PC-9 (cell line): Measurements from ENCODE around the gene MAGEB4. TPM values are rescaled to one million over a fixed set of nuclear protein-coding genes. Genes with fewer than 3 reads are reported as not detected.

ENCODE experiments used
- BruUV-seq: library from RNA; stranded (reverse); fragments of 400-500 nt; replicated peaks from 2 replicates; lab custom pipeline; 2021; lab: Mats Ljungman, UMichigan
- CTCF ChIA-PET: fragments of 300-600 bp; sonication (Branson Sonifier 250); formaldehyde crosslinking; loops from one replicate; lab custom pipeline; 2022; ENCODE audit warnings: antibody characterized with exemption; lab: Charles Lee
- POLR2A ChIA-PET: fragments of 300-600 bp; sonication (Branson Sonifier 250); formaldehyde crosslinking; loops from one replicate; lab custom pipeline; 2022; ENCODE audit warnings: antibody characterized with exemption; ENCODE audit not compliant: unreplicated experiment; lab: Charles Lee
- DNase-seq, 2 experiments: peaks; one replicate each; pipeline versions ENCODE4 v3.0.0 to v3.0.0-alpha.2; 2015 to 2022; ENCODE audit warnings: mixed read lengths in 1 of 2
- H2AFZ ChIP-seq: fragments of 200-600 bp; sonication (generic); 2 replicates; pipeline ENCODE4 v1.8.1; 2017; ENCODE audit warnings: antibody characterized with exemption
- H3F3A ChIP-seq: fragments of 200-600 bp; sonication (generic); 2 replicates; pipeline ENCODE4 v1.8.1; 2017; ENCODE audit warnings: antibody characterized with exemption, mild to moderate bottlenecking, low read depth; ENCODE audit not compliant: insufficient read depth
- H3K27ac ChIP-seq: fragments of 200-600 bp; sonication (generic); 2 replicates; pipeline ENCODE4 v1.6.1; 2016; ENCODE audit warnings: mixed run types
- H3K27me3 ChIP-seq: fragments of 200-600 bp; sonication (generic); 2 replicates; pipeline ENCODE4 v1.6.1; 2016; ENCODE audit warnings: low read depth, mixed run types; ENCODE audit not compliant: insufficient read depth
- H3K36me3 ChIP-seq: fragments of 200-600 bp; sonication (generic); 2 replicates; pipeline ENCODE4 v1.6.1; 2016; ENCODE audit warnings: low read depth, mixed run types
- H3K4me1 ChIP-seq: fragments of 200-600 bp; sonication (generic); replicated peaks from 2 replicates; pipeline ENCODE4 v1.6.1; 2016; ENCODE audit warnings: mixed run types; ENCODE audit not compliant: insufficient read depth
- H3K4me2 ChIP-seq: fragments of 200-600 bp; sonication (generic); 2 replicates; pipeline ENCODE4 v1.6.1; 2017; ENCODE audit warnings: mixed run types
- H3K4me3 ChIP-seq: fragments of 200-600 bp; sonication (generic); 2 replicates; pipeline ENCODE4 v1.6.1; 2016; ENCODE audit warnings: mixed run types
- H3K79me2 ChIP-seq: fragments of 200-600 bp; sonication (generic); 2 replicates; pipeline ENCODE4 v1.6.1; 2017; ENCODE audit warnings: low read depth, mixed run types
- H3K9me2 ChIP-seq: fragments of 200-600 bp; sonication (generic); 2 replicates; pipeline ENCODE4 v1.8.1; 2017; ENCODE audit warnings: mild to moderate bottlenecking; ENCODE audit not compliant: insufficient read depth
- H3K9me3 ChIP-seq: fragments of 200-600 bp; sonication (generic); 2 replicates; pipeline ENCODE4 v1.8.1; 2016; ENCODE audit warnings: low read depth; ENCODE audit not compliant: insufficient read depth
- H4K20me1 ChIP-seq: fragments of 200-600 bp; sonication (generic); 2 replicates; pipeline ENCODE4 v1.8.1; 2017; ENCODE audit not compliant: insufficient read depth
- CTCF ChIP-seq: fragments of 200-600 bp; sonication (generic); conservative IDR thresholded peaks from 2 replicates; pipeline ENCODE4 v1.6.1; 2017; ENCODE audit warnings: mixed run types, antibody characterized with exemption, mild to moderate bottlenecking, moderate library complexity
- EZH2 ChIP-seq: fragments of 200-600 bp; sonication (generic); IDR thresholded peaks from 2 replicates; pipeline ENCODE4 v1.8.0; 2017; ENCODE audit warnings: antibody characterized with exemption, low read depth
- intact Hi-C: fragments of 100-400 bp; cut with micrococcal nuclease; formaldehyde crosslinking; loops from one replicate; pipeline ENCODE4 v1.10.0; 2022; ENCODE audit not compliant: unreplicated experiment
- total RNA-seq: library from RNA; stranded (reverse); gene quantifications from 2 replicates; pipeline ENCODE4 v1.2.3, GENCODE V29; 2021

MAGEB4 gene
- total RNA-seq, 1 experiment from 2014 or later, result not detected

DNA sequence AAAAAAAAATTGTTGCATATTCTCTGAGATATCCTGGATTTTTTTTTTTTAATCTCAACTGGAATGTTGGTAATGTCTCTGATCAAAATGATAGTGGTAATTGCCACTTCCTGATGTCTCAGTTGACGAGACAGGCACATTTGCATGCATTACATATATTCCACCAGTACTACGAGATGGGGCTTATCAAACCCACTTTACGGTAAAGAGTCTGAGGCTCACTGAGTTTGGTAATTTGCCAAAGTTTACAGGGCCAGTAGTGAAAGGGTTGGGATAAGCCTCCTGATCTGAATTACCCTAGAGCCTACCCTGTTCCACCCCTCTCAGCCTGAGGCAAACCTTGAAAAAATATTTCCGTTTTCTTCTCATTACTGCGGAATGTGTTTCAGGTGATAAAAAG is 21.1 kb upstream of the MAGEB4 start:
- intact Hi-C loops, result no loop called here
- Histone ChIP-seq H3K36me3 (no peaks in the 10 kb centered on the region), H3K4me2 (no peak overlapping the region), H4K20me1 (no peaks in the 10 kb centered on the region), H3K9me3 (no peaks in the 10 kb centered on the region), H3K4me1 (no peaks in the 10 kb centered on the region), H3K79me2 (no peaks in the 10 kb centered on the region), H2AFZ (no peak overlapping the region), H3K27me3 (no peaks in the 10 kb centered on the region), H3K27ac (no peak overlapping the region), H3K9me2 (no peaks in the 10 kb centered on the region), H3K4me3 (no peak overlapping the region), H3F3A (no peaks in the 10 kb centered on the region)
- DNase-seq, result no peak
- no TSS peak for BruUV-seq
- TF ChIP-seq CTCF (no peak), EZH2 (no peak)
- ChIA-PET CTCF (no interaction called here), POLR2A (no interaction called here)

DNA sequence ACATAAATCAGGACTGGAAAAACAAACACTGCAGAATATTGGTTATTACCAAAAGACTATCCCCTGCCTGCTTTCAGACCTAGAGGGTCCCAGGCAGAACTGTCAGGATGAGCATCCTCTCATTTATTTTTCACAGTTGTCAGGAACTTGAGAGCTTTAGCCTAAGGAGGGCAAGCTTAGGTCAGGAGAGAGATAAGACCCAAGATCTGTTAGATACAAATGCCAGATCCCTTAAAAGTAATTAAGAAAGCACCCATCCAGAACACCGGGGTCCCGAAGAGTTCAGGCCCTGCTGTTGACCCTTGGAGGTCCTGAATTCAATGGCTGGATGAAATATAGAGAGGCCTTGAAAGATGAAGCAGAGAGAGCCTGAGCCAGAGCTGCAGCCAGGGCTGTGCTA is 17.3 kb upstream of the MAGEB4 start:
- no peaks in the 10 kb centered on the region for H3F3A ChIP-seq
- no peak for DNase-seq
- no peak overlapping the region for H2AFZ ChIP-seq
- intact Hi-C loops, result no loop called here
- ChIA-PET POLR2A (no interaction called here), CTCF (no interaction called here)
- H3K9me2 ChIP-seq, result no peaks in the 10 kb centered on the region
- no peak overlapping the region for H3K4me3 ChIP-seq
- no peak overlapping the region for H3K27ac ChIP-seq
- no peak for TF ChIP-seq CTCF
- TF ChIP-seq EZH2, result no peak
- no peaks in the 10 kb centered on the region for H4K20me1 ChIP-seq
- BruUV-seq, result no TSS peak
- H3K79me2 ChIP-seq, result no peaks in the 10 kb centered on the region
- H3K4me2 ChIP-seq, result no peak overlapping the region
- H3K9me3 ChIP-seq, result no peaks in the 10 kb centered on the region
- H3K4me1 ChIP-seq, result no peaks in the 10 kb centered on the region
- no peaks in the 10 kb centered on the region for H3K27me3 ChIP-seq
- H3K36me3 ChIP-seq, result no peaks in the 10 kb centered on the region

DNA sequence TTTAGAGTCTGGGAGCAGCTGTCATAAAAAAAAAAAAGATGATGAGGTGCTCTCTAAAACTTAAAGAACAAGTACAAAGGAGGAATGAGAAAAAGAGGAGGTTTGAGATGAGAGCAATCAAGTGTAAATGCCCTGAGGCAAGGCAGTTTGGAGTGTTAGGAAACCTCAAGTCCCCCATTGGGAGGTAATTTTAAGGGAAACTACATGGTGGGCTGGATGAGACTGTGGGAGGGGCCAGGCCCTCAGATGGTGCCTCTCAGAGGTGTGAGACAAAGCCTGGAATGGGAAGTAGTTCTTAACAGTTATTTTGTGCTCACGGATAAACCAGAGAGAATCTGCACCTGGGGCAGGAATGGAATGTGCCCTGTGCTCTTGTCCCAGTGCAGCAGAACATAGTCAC is 13.3 kb upstream of the MAGEB4 start:
- no peaks in the 10 kb centered on the region for H3K4me1 ChIP-seq
- H3K27ac ChIP-seq, result no peak overlapping the region
- no peaks in the 10 kb centered on the region for H3K27me3 ChIP-seq
- ChIA-PET CTCF (no interaction called here), POLR2A (no interaction called here)
- H3K4me3 ChIP-seq, result no peak overlapping the region
- H3K9me2 ChIP-seq, result no peaks in the 10 kb centered on the region
- H3K36me3 ChIP-seq, result no peaks in the 10 kb centered on the region
- no peaks in the 10 kb centered on the region for H3F3A ChIP-seq
- H2AFZ ChIP-seq, result no peak overlapping the region
- no peak overlapping the region for H3K4me2 ChIP-seq
- BruUV-seq, result no TSS peak
- intact Hi-C loops, result no loop called here
- no peaks in the 10 kb centered on the region for H4K20me1 ChIP-seq
- H3K9me3 ChIP-seq, result no peaks in the 10 kb centered on the region
- TF ChIP-seq CTCF (no peak), EZH2 (no peak)
- no peaks in the 10 kb centered on the region for H3K79me2 ChIP-seq
- no peak for DNase-seq
